OCI-LY3 (cell line): ENCODE results near the gene RUNX3.
"Not testable (repeated sequence)": the region's sequence is repeated elsewhere in the genome, so short reads cannot be mapped to it uniquely, and the experiment has no call there.

Experiments
- EZH2phosphoT487 ChIP-seq: fragments of 200-600 bp; shearing (Covaris generic); IDR thresholded peaks from 2 replicates; pipeline ENCODE4 v1.6.1; 2018; ENCODE audit warnings: antibody characterized with exemption, mixed run types, low read depth
- TF ChIP-seq, protein P1 (sequence below): fragments of 200-600, 300-600 bp; sonication (generic); IDR thresholded peaks from 2 replicates; pipeline ENCODE4 v1.5.1; 2014; ENCODE audit warnings: antibody characterized with exemption, low read length, low read depth

DNA sequence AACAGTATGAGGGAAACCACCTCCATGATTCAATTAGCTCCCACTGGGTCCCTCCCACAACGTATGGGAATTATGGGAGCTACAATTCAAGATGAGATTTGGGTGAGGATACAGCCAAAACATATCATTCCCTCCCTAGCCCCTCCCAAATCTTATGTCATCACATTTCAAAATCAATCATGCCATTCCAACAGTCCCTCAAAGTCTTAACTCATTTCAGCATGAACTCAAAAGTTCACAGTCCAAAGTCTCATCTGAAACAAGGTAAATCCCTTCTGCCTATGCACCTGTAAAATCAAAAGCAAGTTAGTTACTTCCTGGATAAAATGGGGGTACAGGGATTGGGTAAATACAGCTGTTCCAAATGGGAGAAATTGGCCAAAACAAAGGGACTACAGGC is 38.7 kb downstream of the RUNX3 start:
- TF ChIP-seq, protein P1, sequence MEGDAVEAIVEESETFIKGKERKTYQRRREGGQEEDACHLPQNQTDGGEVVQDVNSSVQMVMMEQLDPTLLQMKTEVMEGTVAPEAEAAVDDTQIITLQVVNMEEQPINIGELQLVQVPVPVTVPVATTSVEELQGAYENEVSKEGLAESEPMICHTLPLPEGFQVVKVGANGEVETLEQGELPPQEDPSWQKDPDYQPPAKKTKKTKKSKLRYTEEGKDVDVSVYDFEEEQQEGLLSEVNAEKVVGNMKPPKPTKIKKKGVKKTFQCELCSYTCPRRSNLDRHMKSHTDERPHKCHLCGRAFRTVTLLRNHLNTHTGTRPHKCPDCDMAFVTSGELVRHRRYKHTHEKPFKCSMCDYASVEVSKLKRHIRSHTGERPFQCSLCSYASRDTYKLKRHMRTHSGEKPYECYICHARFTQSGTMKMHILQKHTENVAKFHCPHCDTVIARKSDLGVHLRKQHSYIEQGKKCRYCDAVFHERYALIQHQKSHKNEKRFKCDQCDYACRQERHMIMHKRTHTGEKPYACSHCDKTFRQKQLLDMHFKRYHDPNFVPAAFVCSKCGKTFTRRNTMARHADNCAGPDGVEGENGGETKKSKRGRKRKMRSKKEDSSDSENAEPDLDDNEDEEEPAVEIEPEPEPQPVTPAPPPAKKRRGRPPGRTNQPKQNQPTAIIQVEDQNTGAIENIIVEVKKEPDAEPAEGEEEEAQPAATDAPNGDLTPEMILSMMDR: not testable (repeated sequence)
- not testable (repeated sequence) for TF ChIP-seq EZH2phosphoT487
